ENCODE data around the gene CIROP.
"Not testable (repeated sequence)": the region's sequence is repeated elsewhere in the genome, so short reads cannot be mapped to it uniquely, and the experiment has no call there.

Gene CIROP

GRCh38 chr14:23109769-23110168 is 5.0 kb upstream of the CIROP start:
- Histone ChIP-seq H3K27me3 (replicated peaks; ENCODE audit: control insufficient read depth, insufficient read depth, low read length) (no peaks in the 10 kb centered on the region; the same call in none of the 2 replicates), H3K4me3 (replicated peaks; ENCODE audit: low read depth, low read length) (no peak overlapping the region), H3K36me3 (ENCODE audit: control insufficient read depth, insufficient read depth, low read length) (no peaks in the 10 kb centered on the region)
- no peak for DNase-seq (ENCODE audit: extremely low read depth, insufficient read length)
- no peak for TF ChIP-seq CTCF (IDR thresholded peaks at IDR 0.05; ENCODE audit: insufficient read depth, low read length, poor library complexity, severe bottlenecking)

- H3K4me3 ChIP-seq (replicated peaks; ENCODE audit: low read depth, low read length); DNase-seq (ENCODE audit: extremely low read depth, insufficient read length); H3K36me3 ChIP-seq (ENCODE audit: control insufficient read depth, insufficient read depth, low read length); H3K27me3 ChIP-seq (replicated peaks; ENCODE audit: control insufficient read depth, insufficient read depth, low read length): not testable (repeated sequence)
These were observed 3.4 kb upstream of the CIROP start for GRCh38 chr14:23108169-23108568.

GRCh38 chr14:23107620-23108019 is 2.8 kb upstream of the CIROP start:
- not testable (repeated sequence) for H3K27me3 ChIP-seq (replicated peaks; ENCODE audit: control insufficient read depth, insufficient read depth, low read length); H3K4me3 ChIP-seq (replicated peaks; ENCODE audit: low read depth, low read length); DNase-seq (ENCODE audit: extremely low read depth, insufficient read length); H3K36me3 ChIP-seq (ENCODE audit: control insufficient read depth, insufficient read depth, low read length)

GRCh38 chr14:23106747-23107045 is 1.9 kb upstream of the CIROP start:
- no peaks in the 10 kb centered on the region for H3K36me3 ChIP-seq (ENCODE audit: control insufficient read depth, insufficient read depth, low read length)
- no peak for DNase-seq (ENCODE audit: extremely low read depth, insufficient read length)

GRCh38 chr14:23105348-23105824 is 597 bp upstream of the CIROP start:
- Histone ChIP-seq H3K36me3 (ENCODE audit: control insufficient read depth, insufficient read depth, low read length) (no peaks in the 10 kb centered on the region), H3K27me3 (replicated peaks; ENCODE audit: control insufficient read depth, insufficient read depth, low read length) (no peaks in the 10 kb centered on the region), H3K4me3 (replicated peaks; ENCODE audit: low read depth, low read length) (no peak overlapping the region)
- DNase-seq (ENCODE audit: extremely low read depth, insufficient read length) = no peak
- TF ChIP-seq CTCF (IDR thresholded peaks at IDR 0.05; ENCODE audit: insufficient read depth, low read length, poor library complexity, severe bottlenecking) = no peak

More at GRCh38 chr14:23106747-23107045, 1.9 kb upstream of the CIROP start:
- no peaks in the 10 kb centered on the region; the same call in 1 of the 2 replicates for H3K27me3 ChIP-seq (replicated peaks; ENCODE audit: control insufficient read depth, insufficient read depth, low read length)
- TF ChIP-seq CTCF (IDR thresholded peaks at IDR 0.05; ENCODE audit: insufficient read depth, low read length, poor library complexity, severe bottlenecking) = no peak
- no peak overlapping the region for H3K4me3 ChIP-seq (replicated peaks; ENCODE audit: low read depth, low read length)

GRCh38 chr14:23104070-23104590 is 659 bp downstream of the CIROP start:
- no peak for DNase-seq (ENCODE audit: extremely low read depth, insufficient read length)
- Histone ChIP-seq H3K27me3 (replicated peaks; ENCODE audit: control insufficient read depth, insufficient read depth, low read length) (no peaks in the 10 kb centered on the region), H3K36me3 (ENCODE audit: control insufficient read depth, insufficient read depth, low read length) (no peaks in the 10 kb centered on the region), H3K4me3 (replicated peaks; ENCODE audit: low read depth, low read length) (no peak overlapping the region)
- TF ChIP-seq CTCF (IDR thresholded peaks at IDR 0.05; ENCODE audit: insufficient read depth, low read length, poor library complexity, severe bottlenecking) = no peak

- DNase-seq (ENCODE audit: extremely low read depth, insufficient read length) = no peak
- no peaks in the 10 kb centered on the region for H3K36me3 ChIP-seq (ENCODE audit: control insufficient read depth, insufficient read depth, low read length)
- no peaks in the 10 kb centered on the region for H3K27me3 ChIP-seq (replicated peaks; ENCODE audit: control insufficient read depth, insufficient read depth, low read length)
- no peak overlapping the region for H3K4me3 ChIP-seq (replicated peaks; ENCODE audit: low read depth, low read length)
- no peak for TF ChIP-seq CTCF (IDR thresholded peaks at IDR 0.05; ENCODE audit: insufficient read depth, low read length, poor library complexity, severe bottlenecking)
These were observed 1.2 kb downstream of the CIROP start for GRCh38 chr14:23103581-23103980.

All from GM06990 (cell line).